GM12878 (cell line): ENCODE data around the gene LRRC45.

Experiments
- ATF3 ChIP-seq: IDR thresholded peaks from 2 replicates; pipeline ENCODE4 v1.6.1; 2011; ENCODE audit warnings: low read depth, mild to moderate bottlenecking, low read length, moderate library complexity, borderline replicate concordance; ENCODE audit errors: extremely low read depth
- BACH1 ChIP-seq: fragments of 450-650 bp; IDR thresholded peaks from 2 replicates; pipeline ENCODE4 v1.6.1; 2017; ENCODE audit warnings: mild to moderate bottlenecking, borderline replicate concordance
- CTCF ChIP-seq, 3 experiments: IDR thresholded peaks in 2 of 3; conservative IDR thresholded peaks in 1 of 3; 2 replicates each; pipeline ENCODE4 v1.5.1; 2011; ENCODE audit warnings: low read depth in 3 of 3, low read length in 3 of 3, mild to moderate bottlenecking in 3 of 3, control low read depth in 2 of 3, moderate library complexity in 2 of 3, inconsistent platforms in 1 of 3, mixed read lengths in 1 of 3; ENCODE audit not compliant: control insufficient read depth in 2 of 3, insufficient read depth in 1 of 3; ENCODE audit errors: extremely low read depth in 1 of 3
- IRF5 ChIP-seq: fragments of 450-650 bp; IDR thresholded peaks from 2 replicates; pipeline ENCODE4 v1.6.1; 2017; ENCODE audit warnings: borderline replicate concordance
- MAX ChIP-seq: IDR thresholded peaks from 2 replicates; pipeline ENCODE4 v1.6.1; 2012; ENCODE audit warnings: low read depth, low read length, improper control_type of control experiment
- MEF2A ChIP-seq: IDR thresholded peaks from 2 replicates; pipeline ENCODE4 v1.6.1; 2011; ENCODE audit warnings: low read depth, mild to moderate bottlenecking, low read length, moderate library complexity; ENCODE audit not compliant: insufficient read depth
- PAX8 ChIP-seq: fragments of 450-650 bp; IDR thresholded peaks from 2 replicates; pipeline ENCODE4 v1.6.1; 2017; ENCODE audit warnings: mild to moderate bottlenecking, moderate library complexity
- POLR2A ChIP-seq: IDR thresholded peaks from 2 replicates; pipeline ENCODE4 v1.6.1; 2011; ENCODE audit warnings: low read depth, mild to moderate bottlenecking, low read length
- POLR2AphosphoS5 ChIP-seq: IDR thresholded peaks from 2 replicates; pipeline ENCODE4 v1.6.1; 2011; ENCODE audit warnings: mild to moderate bottlenecking, low read length, inconsistent platforms
- TAF1 ChIP-seq: IDR thresholded peaks from 2 replicates; pipeline ENCODE4 v1.6.1; 2011; ENCODE audit warnings: mild to moderate bottlenecking, low read depth, low read length, borderline replicate concordance
- USF2 ChIP-seq: IDR thresholded peaks from 2 replicates; pipeline ENCODE4 v1.6.1; 2011; ENCODE audit warnings: low read depth, low read length, improper control_type of control experiment, borderline replicate concordance
- ZBTB33 ChIP-seq: fragments of 450-650 bp; IDR thresholded peaks from 2 replicates; pipeline ENCODE4 v1.6.1; 2017; ENCODE audit warnings: mild to moderate bottlenecking
- ZNF274 ChIP-seq: IDR thresholded peaks from one replicate; pipeline ENCODE4 v1.8.0; 2011; ENCODE audit not compliant: insufficient read length, insufficient read depth

GRCh38 chr17:82007228-82007494, 15.9 kb upstream of the LRRC45 start:
- TF ChIP-seq CTCF (IDR thresholded peaks at IDR 0.05 in 2 of 3, conservative IDR thresholded peaks at IDR 0.05 in 1 of 3; ENCODE audit: control insufficient read depth in 2 of 3, extremely low read depth in 1 of 3, insufficient read depth in 1 of 3, low read depth in 3 of 3, low read length in 3 of 3) (no peak), MEF2A (no peak), ATF3 (no peak), ZBTB33 (no peak), IRF5 (no peak), TAF1 (no peak), ZNF274 (no peak), PAX8 (no peak), POLR2A (no peak), POLR2AphosphoS5 (no peak), USF2 (no peak), MAX (no peak), BACH1 (no peak)
